ENCODE data around the gene PDE6A. TPM values are rescaled to one million over a fixed set of nuclear protein-coding genes. Genes with fewer than 3 reads are reported as not detected.

Gene PDE6A
- polyA plus RNA-seq, 1 donor, result 0.09 TPM

- no peak for DNase-seq
These were observed 111.3 kb downstream of the PDE6A start for GRCh38 chr5:149833116-149833827.

DNA sequence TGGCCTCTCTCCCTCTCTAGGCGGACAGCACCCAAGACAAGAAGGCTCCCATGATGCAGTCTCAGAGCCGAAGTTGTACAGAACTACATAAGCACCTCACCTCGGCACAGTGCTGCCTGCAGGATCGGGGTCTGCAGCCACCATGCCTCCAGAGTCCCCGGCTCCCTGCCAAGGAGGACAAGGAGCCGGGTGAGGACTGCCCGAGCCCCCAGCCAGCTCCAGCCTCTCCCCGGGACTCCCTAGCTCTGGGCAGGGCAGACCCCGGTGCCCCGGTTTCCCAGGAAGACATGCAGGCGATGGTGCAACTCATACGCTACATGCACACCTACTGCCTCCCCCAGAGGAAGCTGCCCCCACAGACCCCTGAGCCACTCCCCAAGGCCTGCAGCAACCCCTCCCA lies 112.0 kb downstream of the PDE6A start:
- DNase-seq, result no peak

DNA sequence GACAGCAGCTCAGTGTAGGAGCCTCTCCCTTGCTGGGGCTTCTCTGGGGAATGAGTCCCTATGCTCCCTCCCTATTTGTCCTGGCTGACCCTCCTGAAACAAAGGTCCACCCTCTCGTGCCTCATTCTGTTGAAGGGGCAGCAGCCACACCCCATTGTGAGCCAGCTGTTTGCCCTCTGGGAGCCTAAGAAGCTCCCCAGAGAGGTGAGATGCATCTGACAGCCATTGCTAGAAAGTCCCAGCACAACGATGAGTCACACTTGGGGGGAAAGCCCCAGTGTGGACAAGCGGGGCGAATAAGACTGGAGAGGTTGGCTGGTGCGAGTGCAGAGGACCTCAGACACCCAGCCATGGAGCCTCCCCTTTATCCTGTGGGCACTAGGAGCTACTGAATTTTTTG lies 113.1 kb downstream of the PDE6A start:
- no peak for DNase-seq

GRCh38 chr5:149830579-149830978 lies 114.0 kb downstream of the PDE6A start:
- no peak for DNase-seq

GRCh38 chr5:149829954-149830353 lies 114.6 kb downstream of the PDE6A start:
- no peak for DNase-seq

GRCh38 chr5:149828161-149829011 lies 116.2 kb downstream of the PDE6A start:
- peak; percentile 85 for DNase-seq

DNA sequence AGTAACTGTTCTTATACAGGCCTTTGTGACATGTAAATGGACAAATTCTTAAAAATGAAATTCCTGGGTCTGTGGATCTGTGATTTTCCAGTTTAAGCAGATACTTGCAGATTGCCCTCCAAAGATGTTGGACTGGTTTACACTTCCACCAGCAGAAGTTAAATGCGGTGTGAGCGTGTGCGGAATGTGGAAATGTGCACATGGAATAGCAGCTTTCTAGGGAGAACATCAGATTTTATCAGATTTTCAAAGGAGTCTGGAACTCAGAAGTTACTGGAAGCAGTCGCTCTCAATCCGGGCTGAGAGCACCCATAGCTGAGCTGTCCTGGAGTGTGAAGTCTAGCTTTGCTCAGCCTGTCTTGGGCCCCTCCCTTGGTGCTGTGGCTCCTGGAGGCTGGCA lies 117.0 kb downstream of the PDE6A start:
- DNase-seq, result no peak

GRCh38 chr5:149827086-149827485 lies 117.5 kb downstream of the PDE6A start:
- no peak for DNase-seq

- DNase-seq, result no peak
These were observed 118.0 kb downstream of the PDE6A start for GRCh38 chr5:149826574-149826973.

DNA sequence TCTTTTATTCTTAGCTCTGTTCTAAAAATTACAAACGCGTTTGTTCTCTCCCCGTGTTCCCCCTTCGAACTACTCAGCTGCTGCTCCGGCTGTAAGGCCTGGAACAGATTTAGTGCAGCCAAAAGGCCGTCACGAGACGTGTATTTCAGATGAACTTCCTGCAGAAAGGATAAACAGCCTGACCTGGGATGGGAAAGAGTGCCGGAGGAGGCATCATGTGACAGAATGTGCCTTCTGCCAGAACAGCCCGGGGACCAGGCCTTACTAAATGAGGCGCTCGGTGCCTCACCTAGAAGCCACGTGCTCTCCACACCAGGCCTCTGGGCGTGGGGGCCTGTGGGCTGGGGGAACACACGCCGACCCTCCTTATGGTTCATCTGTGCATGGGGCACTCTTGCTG lies 119.7 kb downstream of the PDE6A start:
- DNase-seq, result peak; percentile 59

GRCh38 chr5:149824120-149824519 lies 120.5 kb downstream of the PDE6A start:
- DNase-seq, result no peak

- no peak for DNase-seq
These were observed 121.2 kb downstream of the PDE6A start for GRCh38 chr5:149823375-149823774.

DNA sequence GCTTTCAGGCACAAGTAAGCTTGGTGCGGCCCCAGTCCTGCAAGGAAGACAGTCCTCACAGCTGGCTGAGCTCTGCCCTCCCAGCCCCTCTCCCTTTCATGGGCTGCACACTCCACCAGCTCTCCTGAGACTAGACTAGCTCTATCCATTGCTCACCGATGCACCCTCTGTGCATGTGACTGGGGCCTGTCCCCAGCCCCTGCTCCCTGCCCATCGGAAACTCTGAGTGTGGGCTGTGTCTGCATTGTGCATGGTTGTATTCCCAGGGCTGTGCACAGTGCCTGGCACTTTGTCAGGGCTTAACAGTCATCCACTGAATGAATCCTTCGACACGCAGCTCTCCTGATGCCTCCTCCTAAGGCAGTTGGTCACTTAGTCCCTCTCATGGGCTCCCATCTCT lies 122.3 kb downstream of the PDE6A start:
- DNase-seq, result no peak

GRCh38 chr5:149820536-149821510 lies 123.8 kb downstream of the PDE6A start:
- DNase-seq, result no peak

GRCh38 chr5:149820012-149820411 lies 124.6 kb downstream of the PDE6A start:
- DNase-seq, result no peak

- no peak for DNase-seq
These were observed 126.5 kb downstream of the PDE6A start for GRCh38 chr5:149818116-149818515.

- DNase-seq, result no peak
These were observed 127.0 kb downstream of the PDE6A start for GRCh38 chr5:149817539-149818060.

DNA sequence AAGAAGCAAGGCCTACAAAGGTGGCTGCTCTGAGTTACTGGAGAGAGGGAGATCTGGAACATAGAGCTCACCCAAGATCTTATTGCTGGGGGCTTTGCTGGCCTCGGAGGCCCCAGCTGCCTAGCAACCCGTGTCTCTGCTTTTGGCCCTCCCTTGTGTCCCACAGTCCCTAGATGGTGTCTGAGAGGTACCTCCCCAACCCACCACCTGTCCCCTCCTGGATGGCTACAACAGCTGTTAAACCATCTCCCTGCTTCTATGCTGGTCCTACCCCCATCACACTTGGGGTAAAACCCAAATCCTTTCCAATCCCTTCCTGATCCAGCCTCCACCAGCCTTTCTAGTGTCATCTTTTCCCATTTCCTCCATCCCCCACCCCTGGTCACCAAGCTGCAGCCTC lies 127.9 kb downstream of the PDE6A start:
- DNase-seq, result no peak

DNA sequence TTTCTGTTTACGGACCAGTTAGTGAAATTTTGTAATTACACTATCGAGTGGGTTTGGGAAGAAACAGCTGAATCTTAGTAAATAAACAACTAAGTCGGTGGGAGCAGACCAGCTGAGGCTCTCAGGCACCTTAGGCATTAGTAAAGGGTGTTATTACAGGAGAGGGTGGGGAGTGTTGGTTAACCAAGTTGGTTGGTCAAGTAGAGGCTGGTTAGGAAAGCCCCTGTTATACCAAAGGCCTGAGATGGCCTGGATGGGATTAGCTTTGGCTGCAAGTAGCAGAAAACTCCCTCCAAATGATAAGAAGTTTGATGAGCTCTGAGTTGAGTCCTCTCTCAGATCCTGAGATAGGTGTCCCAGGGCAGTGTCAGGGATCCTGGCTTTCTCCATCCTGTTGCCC lies 133.1 kb downstream of the PDE6A start:
- DNase-seq, result no peak

DNA sequence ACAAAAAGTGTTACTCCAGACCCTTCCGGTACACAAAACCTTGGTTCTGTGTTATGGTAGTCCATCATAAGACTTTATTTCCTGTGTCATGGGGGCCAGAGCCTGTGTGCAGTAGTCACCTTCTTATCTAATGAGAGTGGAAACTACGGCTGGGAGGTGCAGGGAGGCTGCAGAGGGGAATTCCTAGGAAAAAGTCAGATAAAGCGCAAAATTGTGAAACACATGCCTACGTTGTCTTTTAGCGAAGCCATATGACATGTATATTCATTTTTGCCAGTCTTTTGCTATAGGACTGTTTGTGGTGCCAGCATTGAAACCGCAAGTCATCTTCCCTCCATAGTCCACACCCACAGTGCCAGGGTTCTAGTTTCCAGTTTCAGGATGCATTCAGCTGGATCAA lies 133.7 kb downstream of the PDE6A start:
- no peak for DNase-seq

GRCh38 chr5:149809931-149810691 lies 134.5 kb downstream of the PDE6A start:
- no peak for DNase-seq
